Erythroblast (primary cell): Measurements from ENCODE around the gene THSD4.

ENCODE experiments used
- DNase-seq, 2 experiments: peaks; one replicate each; lab custom pipeline; 2025; lab: John Stamatoyannopoulos, UW
- GATA1 ChIP-seq: IDR thresholded peaks from 2 replicates; pipeline ENCODE4 v1.6.1; 2011; ENCODE audit warnings: low read depth, mild to moderate bottlenecking, control low read depth, low read length, moderate library complexity
- POLR2A ChIP-seq: IDR thresholded peaks from 2 replicates; pipeline ENCODE4 v1.6.1; 2011; ENCODE audit warnings: mild to moderate bottlenecking, low read length

The THSD4 gene

GRCh38 chr15:71330638-71331162, 215.4 kb downstream of the THSD4 start:
- no peak for DNase-seq
- TF ChIP-seq POLR2A (no peak), GATA1 (no peak)

- no peak for DNase-seq
These were observed 215.9 kb downstream of the THSD4 start for GRCh38 chr15:71331173-71331572.

GRCh38 chr15:71332431-71333004, 217.2 kb downstream of the THSD4 start:
- TF ChIP-seq POLR2A (no peak), GATA1 (no peak)
- no peak for DNase-seq

More at GRCh38 chr15:71331173-71331572, 215.9 kb downstream of the THSD4 start:
- TF ChIP-seq POLR2A, result no peak
- no peak for TF ChIP-seq GATA1

- TF ChIP-seq GATA1, result no peak
- TF ChIP-seq POLR2A, result no peak
- no peak for DNase-seq
These were observed 217.9 kb downstream of the THSD4 start for GRCh38 chr15:71333136-71333700.

- no peak for DNase-seq
- no peak for TF ChIP-seq POLR2A
- no peak for TF ChIP-seq GATA1
These were observed 218.6 kb downstream of the THSD4 start for GRCh38 chr15:71333839-71334238.

- no peak for DNase-seq
- no peak for TF ChIP-seq GATA1
- no peak for TF ChIP-seq POLR2A
These were observed 219.2 kb downstream of the THSD4 start for GRCh38 chr15:71334434-71334833.

- DNase-seq, result no peak
- no peak for TF ChIP-seq POLR2A
- no peak for TF ChIP-seq GATA1
These were observed 219.6 kb downstream of the THSD4 start for GRCh38 chr15:71334873-71335272.

GRCh38 chr15:71335591-71335990, 220.3 kb downstream of the THSD4 start:
- DNase-seq, result no peak
- TF ChIP-seq GATA1 (no peak), POLR2A (no peak)

GRCh38 chr15:71336671-71337070, 221.4 kb downstream of the THSD4 start:
- DNase-seq, result no peak
- no peak for TF ChIP-seq GATA1
- TF ChIP-seq POLR2A, result no peak

GRCh38 chr15:71337197-71337845, 222.1 kb downstream of the THSD4 start:
- TF ChIP-seq GATA1, result no peak
- TF ChIP-seq POLR2A, result no peak
- no peak for DNase-seq

GRCh38 chr15:71338265-71338664, 223.0 kb downstream of the THSD4 start:
- DNase-seq, result no peak
- no peak for TF ChIP-seq GATA1
- TF ChIP-seq POLR2A, result no peak

- TF ChIP-seq GATA1 (no peak), POLR2A (no peak)
- no peak for DNase-seq
These were observed 223.7 kb downstream of the THSD4 start for GRCh38 chr15:71338827-71339542.

- no peak for DNase-seq
- TF ChIP-seq POLR2A (no peak), GATA1 (no peak)
These were observed 226.7 kb downstream of the THSD4 start for GRCh38 chr15:71341811-71342550.
